ENCODE data around the gene PER1. TPM values are rescaled to one million over a fixed set of nuclear protein-coding genes. Genes with fewer than 3 reads are reported as not detected.

Gene PER1
- total RNA-seq, 1 experiment from 2014 or later, result 47.1 TPM

DNA sequence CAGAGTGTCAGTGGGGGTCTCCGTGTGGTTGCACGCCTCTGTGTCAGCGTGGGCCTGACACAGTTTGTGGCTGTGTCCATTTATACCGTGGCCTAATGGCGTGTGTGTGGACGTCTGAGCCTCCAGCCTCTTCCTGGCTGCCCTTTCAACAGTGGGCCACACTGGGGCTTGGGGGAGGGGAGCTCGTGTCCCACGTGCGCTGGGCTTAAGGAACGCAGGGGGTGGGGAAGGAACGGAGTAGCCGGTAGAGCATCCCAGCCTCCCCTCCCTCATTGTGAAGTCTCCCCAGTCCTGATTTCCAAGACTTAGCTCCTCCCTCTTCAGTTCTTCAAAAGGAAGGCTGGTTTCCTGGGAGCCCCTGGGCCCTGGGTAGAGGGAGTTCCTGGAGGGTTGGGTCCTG is 18.8 kb downstream of the PER1 start:
- H3K4me3 ChIP-seq (ENCODE audit: low read depth, low read length, poor library complexity, severe bottlenecking), result no peak overlapping the region
- ChIA-PET POLR2A (ENCODE audit: low non-redundant PET) (no interaction called here), CTCF (no interaction called here)
- BruUV-seq (replicated peaks), result no TSS peak
- H3K27me3 ChIP-seq (replicated peaks; ENCODE audit: insufficient read depth, low read depth, low read length, poor library complexity), result no peaks in the 10 kb centered on the region
- no peaks in the 10 kb centered on the region for H3K36me3 ChIP-seq (ENCODE audit: insufficient read depth, low read length, poor library complexity, severe bottlenecking)
- H3K27ac ChIP-seq (ENCODE audit: low read depth, low read length, poor library complexity, severe bottlenecking), result no peak overlapping the region
- intact Hi-C loops (cut with micrococcal nuclease; ENCODE audit: unreplicated experiment), result no loop called here
- no peak for DNase-seq (ENCODE audit: low spot score)
- TF ChIP-seq, protein P1, sequence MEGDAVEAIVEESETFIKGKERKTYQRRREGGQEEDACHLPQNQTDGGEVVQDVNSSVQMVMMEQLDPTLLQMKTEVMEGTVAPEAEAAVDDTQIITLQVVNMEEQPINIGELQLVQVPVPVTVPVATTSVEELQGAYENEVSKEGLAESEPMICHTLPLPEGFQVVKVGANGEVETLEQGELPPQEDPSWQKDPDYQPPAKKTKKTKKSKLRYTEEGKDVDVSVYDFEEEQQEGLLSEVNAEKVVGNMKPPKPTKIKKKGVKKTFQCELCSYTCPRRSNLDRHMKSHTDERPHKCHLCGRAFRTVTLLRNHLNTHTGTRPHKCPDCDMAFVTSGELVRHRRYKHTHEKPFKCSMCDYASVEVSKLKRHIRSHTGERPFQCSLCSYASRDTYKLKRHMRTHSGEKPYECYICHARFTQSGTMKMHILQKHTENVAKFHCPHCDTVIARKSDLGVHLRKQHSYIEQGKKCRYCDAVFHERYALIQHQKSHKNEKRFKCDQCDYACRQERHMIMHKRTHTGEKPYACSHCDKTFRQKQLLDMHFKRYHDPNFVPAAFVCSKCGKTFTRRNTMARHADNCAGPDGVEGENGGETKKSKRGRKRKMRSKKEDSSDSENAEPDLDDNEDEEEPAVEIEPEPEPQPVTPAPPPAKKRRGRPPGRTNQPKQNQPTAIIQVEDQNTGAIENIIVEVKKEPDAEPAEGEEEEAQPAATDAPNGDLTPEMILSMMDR (conservative IDR thresholded peaks at IDR 0.05; ENCODE audit: low read depth, low read length), result no peak
- no peaks in the 10 kb centered on the region for H3K4me1 ChIP-seq (ENCODE audit: insufficient read depth, low read length, poor library complexity, severe bottlenecking)
- H3K9me3 ChIP-seq (ENCODE audit: low read depth, low read length, poor library complexity, severe bottlenecking), result no peaks in the 10 kb centered on the region

DNA sequence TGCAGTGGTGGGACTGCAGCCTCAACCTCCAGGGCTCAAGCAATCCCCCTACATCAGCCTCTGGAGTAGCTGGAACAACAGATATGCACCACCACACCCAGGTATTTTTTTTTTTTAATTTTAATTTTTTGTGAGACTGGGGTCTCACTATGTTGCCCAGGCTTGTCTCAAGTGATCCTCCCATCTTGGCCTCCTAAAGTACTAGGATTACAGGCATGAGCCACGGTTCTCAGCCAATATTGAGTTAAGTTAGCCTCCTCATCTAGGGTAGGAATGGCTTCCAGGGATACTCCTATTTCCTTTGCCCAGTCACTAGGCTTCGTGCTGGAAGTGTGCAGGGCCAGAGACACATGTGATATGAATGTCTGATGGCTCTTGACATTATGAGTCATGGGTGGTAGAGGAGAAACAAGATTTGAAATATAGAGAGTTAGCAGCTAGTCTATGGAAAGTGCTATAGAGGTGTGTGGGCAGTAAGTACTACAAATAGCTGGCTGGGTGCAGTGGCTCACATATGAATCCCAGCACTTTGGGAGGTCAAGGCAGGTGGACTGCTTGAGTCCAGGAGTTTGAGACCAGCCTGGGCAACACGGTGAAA is 20.3 kb downstream of the PER1 start:
- intact Hi-C loops (cut with micrococcal nuclease; ENCODE audit: unreplicated experiment), result no loop called here
- H3K27me3 ChIP-seq (replicated peaks; ENCODE audit: insufficient read depth, low read depth, low read length, poor library complexity), result no peaks in the 10 kb centered on the region
- no peaks in the 10 kb centered on the region for H3K4me1 ChIP-seq (ENCODE audit: insufficient read depth, low read length, poor library complexity, severe bottlenecking)
- no peaks in the 10 kb centered on the region for H3K9me3 ChIP-seq (ENCODE audit: low read depth, low read length, poor library complexity, severe bottlenecking)
- H3K4me3 ChIP-seq (ENCODE audit: low read depth, low read length, poor library complexity, severe bottlenecking), result no peak overlapping the region
- BruUV-seq (replicated peaks), result no TSS peak
- no peaks in the 10 kb centered on the region for H3K36me3 ChIP-seq (ENCODE audit: insufficient read depth, low read length, poor library complexity, severe bottlenecking)
- CTCF ChIA-PET, result no interaction called here
- DNase-seq (ENCODE audit: low spot score), result no peak
- TF ChIP-seq, protein P1 (conservative IDR thresholded peaks at IDR 0.05; ENCODE audit: low read depth, low read length), result no peak
- TF ChIP-seq EZH2 (IDR thresholded peaks at IDR 0.05; ENCODE audit: borderline replicate concordance, low read depth, low read length, poor library complexity, severe bottlenecking), result no peak
- POLR2A ChIA-PET (ENCODE audit: low non-redundant PET), result no interaction called here
- H3K27ac ChIP-seq (ENCODE audit: low read depth, low read length, poor library complexity, severe bottlenecking), result no peak overlapping the region

DNA sequence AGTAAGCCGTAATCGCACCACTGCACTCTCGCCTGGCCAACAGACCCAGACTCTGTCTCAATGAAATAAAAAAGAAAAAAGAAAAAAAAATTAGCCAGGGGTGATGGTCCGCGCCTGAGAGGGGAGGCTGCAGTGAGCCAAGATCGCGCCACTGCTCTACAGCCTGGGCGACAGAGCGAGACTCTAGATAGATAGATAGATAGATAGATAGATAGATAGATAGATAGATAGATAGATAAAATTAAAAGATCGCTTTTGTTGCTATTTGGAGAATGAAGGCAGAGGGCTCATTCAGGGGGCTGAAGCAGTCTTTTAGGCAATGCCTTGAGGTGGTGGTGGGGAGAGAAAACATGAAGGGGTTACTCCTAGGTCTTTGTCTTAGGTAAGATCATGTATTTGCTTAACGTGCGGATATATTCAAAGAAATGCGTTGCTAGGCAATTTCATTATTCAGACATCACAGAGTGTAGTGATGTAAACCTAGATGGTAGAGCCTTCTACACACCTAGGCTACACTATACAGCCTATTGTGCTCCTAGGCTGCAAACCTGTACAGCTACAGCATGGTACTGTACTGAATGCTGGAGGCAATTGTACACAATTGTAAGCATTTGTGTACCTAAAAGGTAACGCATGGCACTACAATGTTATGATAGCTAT is 23.9 kb downstream of the PER1 start:
- no peak overlapping the region for H3K27ac ChIP-seq (ENCODE audit: low read depth, low read length, poor library complexity, severe bottlenecking)
- H3K9me3 ChIP-seq (ENCODE audit: low read depth, low read length, poor library complexity, severe bottlenecking), result no peaks in the 10 kb centered on the region
- DNase-seq (ENCODE audit: low spot score), result no peak
- POLR2A ChIA-PET (ENCODE audit: low non-redundant PET), result no interaction called here
- CTCF ChIA-PET, result no interaction called here
- H3K27me3 ChIP-seq (replicated peaks; ENCODE audit: insufficient read depth, low read depth, low read length, poor library complexity), result no peaks in the 10 kb centered on the region
- no peaks in the 10 kb centered on the region for H3K36me3 ChIP-seq (ENCODE audit: insufficient read depth, low read length, poor library complexity, severe bottlenecking)
- peaks cover 6% of the 10 kb centered on the region for H3K4me1 ChIP-seq (ENCODE audit: insufficient read depth, low read length, poor library complexity, severe bottlenecking)
- BruUV-seq (replicated peaks), result no TSS peak
- TF ChIP-seq, protein P1 (conservative IDR thresholded peaks at IDR 0.05; ENCODE audit: low read depth, low read length), result no peak
- H3K4me3 ChIP-seq (ENCODE audit: low read depth, low read length, poor library complexity, severe bottlenecking), result no peak overlapping the region
- intact Hi-C loops (cut with micrococcal nuclease; ENCODE audit: unreplicated experiment), result no loop called here

All from A673 (cell line).